Smooth muscle cell (in vitro differentiated cells): Measurements from ENCODE around the gene WFDC10B. TPM values are rescaled to one million over a fixed set of nuclear protein-coding genes. Genes with fewer than 3 reads are reported as not detected.

Source experiments
- DNase-seq: peaks from one replicate; lab custom pipeline; 2025; ENCODE audit not compliant: unreplicated experiment; lab: John Stamatoyannopoulos, UW
- H2AFZ ChIP-seq: fragments of 200-600 bp; sonication (generic); 2 replicates; pipeline ENCODE4 v1.6.0; 2016; ENCODE audit warnings: antibody characterized with exemption, low read depth, mild to moderate bottlenecking
- H3F3A ChIP-seq: fragments of 200-600 bp; sonication (generic); 2 replicates; pipeline ENCODE4 v1.6.0; 2017; ENCODE audit warnings: antibody characterized with exemption, low read depth
- H3K27ac ChIP-seq: fragments of 200-600 bp; sonication (generic); 2 replicates; pipeline ENCODE4 v1.5.1; 2016; ENCODE audit warnings: low read depth, mild to moderate bottlenecking
- H3K27me3 ChIP-seq: fragments of 200-600 bp; sonication (generic); 2 replicates; pipeline ENCODE4 v1.6.1; 2016; ENCODE audit warnings: low read depth, mild to moderate bottlenecking
- H3K36me3 ChIP-seq: fragments of 200-600 bp; sonication (generic); 2 replicates; pipeline ENCODE4 v1.5.1; 2016; ENCODE audit warnings: low read depth
- H3K4me1 ChIP-seq: fragments of 200-600 bp; sonication (generic); 2 replicates; pipeline ENCODE4 v1.5.1; 2016; ENCODE audit warnings: low read depth
- H3K4me2 ChIP-seq: fragments of 200-600 bp; sonication (generic); 2 replicates; pipeline ENCODE4 v1.6.0; 2016; ENCODE audit warnings: mild to moderate bottlenecking
- H3K4me3 ChIP-seq: fragments of 200-600 bp; sonication (generic); 2 replicates; pipeline ENCODE4 v1.5.1; 2016; ENCODE audit warnings: mild to moderate bottlenecking
- H3K79me2 ChIP-seq: fragments of 200-600 bp; sonication (generic); 2 replicates; pipeline ENCODE4 v1.6.0; 2016; ENCODE audit warnings: low read depth, mild to moderate bottlenecking
- H3K9ac ChIP-seq: fragments of 200-600 bp; sonication (generic); 2 replicates; pipeline ENCODE4 v1.6.0; 2016; ENCODE audit warnings: low read depth
- H3K9me3 ChIP-seq: fragments of 200-600 bp; sonication (generic); replicated peaks from 2 replicates; pipeline ENCODE4 v1.5.1; 2016; ENCODE audit warnings: low read depth
- H4K20me1 ChIP-seq: fragments of 200-600 bp; sonication (generic); 2 replicates; pipeline ENCODE4 v1.6.0; 2016; ENCODE audit warnings: low read depth
- WGBS: methylation state at CpG from one replicate; pipeline ENCODE4 v1.1.7; 2016; ENCODE audit warnings: low lambda C conversion rate; 5-methylcytosine and 5-hydroxymethylcytosine counted together
- polyA plus RNA-seq: library from polyadenylated mRNA; unstranded; fragments of >200 nt; fragmentation: Nextera tagmentation; extraction: Ambion mirVana; gene quantifications from 2 replicates; pipeline ENCODE4 v1.2.1, GENCODE V29; 2016
- total RNA-seq: library from RNA; depleted of rRNA; stranded (reverse); fragments of >200 nt; gene quantifications from 2 replicates; pipeline ENCODE4 v1.2.3, GENCODE V29; 2014
- TF ChIP-seq, protein P1 (sequence below): fragments of 200-600 bp; sonication (generic); IDR thresholded peaks from 2 replicates; pipeline ENCODE4 v1.5.1; 2017; ENCODE audit warnings: borderline replicate concordance, mild to moderate bottlenecking, antibody characterized with exemption; ENCODE audit not compliant: insufficient read depth, poor library complexity, severe bottlenecking

The WFDC10B gene
- total and polyA plus RNA-seq, 2 experiments from 2014 or later: not detected

DNA sequence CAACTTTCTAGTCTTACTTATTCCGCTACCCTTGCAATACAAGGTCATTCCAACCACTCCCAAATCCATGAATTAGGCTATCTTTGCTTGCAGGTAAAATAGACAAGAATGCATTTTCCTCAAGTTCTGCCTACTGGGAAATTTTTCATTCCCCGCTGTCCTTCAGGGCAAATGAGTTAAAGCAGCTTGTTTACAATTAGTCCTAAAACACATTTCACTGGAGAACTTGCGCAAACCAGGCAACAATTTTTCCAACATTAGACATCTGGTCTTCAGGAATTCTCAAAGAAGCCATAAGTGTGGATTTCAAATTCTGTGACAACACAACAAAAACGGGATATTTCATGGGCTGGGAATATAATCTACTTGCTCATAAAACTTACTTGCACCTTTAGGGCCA is 37.8 kb upstream of the WFDC10B start:
- no peak for DNase-seq
- H3K9ac ChIP-seq: no peak overlapping the region
- H3K27me3 ChIP-seq: no peaks in the 10 kb centered on the region

DNA sequence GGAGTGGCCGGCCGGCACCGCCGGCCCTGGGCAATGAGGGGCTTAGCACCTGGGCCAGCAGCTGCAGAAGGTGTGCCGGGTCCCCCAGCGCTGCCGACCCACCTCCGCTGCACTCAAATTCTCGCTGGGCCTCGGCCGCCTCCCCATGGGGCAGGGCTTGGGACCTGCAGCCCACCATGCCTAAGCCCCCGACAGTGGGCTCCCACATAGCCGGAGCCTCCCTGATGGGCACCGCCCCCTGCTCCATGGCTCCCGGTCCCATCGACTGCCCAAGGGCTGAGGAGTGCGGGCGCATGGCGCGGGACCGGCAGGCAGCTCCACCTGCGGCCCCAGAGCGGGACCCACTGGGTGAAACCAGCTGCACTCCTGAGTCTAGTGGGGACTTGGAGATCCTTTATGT is 31.2 kb upstream of the WFDC10B start:
- Histone ChIP-seq H3K27ac (no peak overlapping the region), H3K9me3 (peaks cover 7% of the 10 kb centered on the region), H3F3A (no peaks in the 10 kb centered on the region), H3K4me1 (no peaks in the 10 kb centered on the region), H4K20me1 (no peaks in the 10 kb centered on the region), H3K4me2 (no peak overlapping the region), H3K36me3 (no peaks in the 10 kb centered on the region), H3K27me3 (no peaks in the 10 kb centered on the region), H3K79me2 (no peaks in the 10 kb centered on the region), H2AFZ (no peak overlapping the region), H3K9ac (no peak overlapping the region), H3K4me3 (no peak overlapping the region)
- TF ChIP-seq, protein P1, sequence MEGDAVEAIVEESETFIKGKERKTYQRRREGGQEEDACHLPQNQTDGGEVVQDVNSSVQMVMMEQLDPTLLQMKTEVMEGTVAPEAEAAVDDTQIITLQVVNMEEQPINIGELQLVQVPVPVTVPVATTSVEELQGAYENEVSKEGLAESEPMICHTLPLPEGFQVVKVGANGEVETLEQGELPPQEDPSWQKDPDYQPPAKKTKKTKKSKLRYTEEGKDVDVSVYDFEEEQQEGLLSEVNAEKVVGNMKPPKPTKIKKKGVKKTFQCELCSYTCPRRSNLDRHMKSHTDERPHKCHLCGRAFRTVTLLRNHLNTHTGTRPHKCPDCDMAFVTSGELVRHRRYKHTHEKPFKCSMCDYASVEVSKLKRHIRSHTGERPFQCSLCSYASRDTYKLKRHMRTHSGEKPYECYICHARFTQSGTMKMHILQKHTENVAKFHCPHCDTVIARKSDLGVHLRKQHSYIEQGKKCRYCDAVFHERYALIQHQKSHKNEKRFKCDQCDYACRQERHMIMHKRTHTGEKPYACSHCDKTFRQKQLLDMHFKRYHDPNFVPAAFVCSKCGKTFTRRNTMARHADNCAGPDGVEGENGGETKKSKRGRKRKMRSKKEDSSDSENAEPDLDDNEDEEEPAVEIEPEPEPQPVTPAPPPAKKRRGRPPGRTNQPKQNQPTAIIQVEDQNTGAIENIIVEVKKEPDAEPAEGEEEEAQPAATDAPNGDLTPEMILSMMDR: no peak
- no peak for DNase-seq
- 99% methylated on average over 23 of the region's 23 CpGs for WGBS

More for the DNA sequence above, 37.8 kb upstream of the WFDC10B start:
- H3K27ac ChIP-seq: no peak overlapping the region
- no peaks in the 10 kb centered on the region for H3K9me3 ChIP-seq
- H3K79me2 ChIP-seq: no peaks in the 10 kb centered on the region
- no peaks in the 10 kb centered on the region for H4K20me1 ChIP-seq
- no peak overlapping the region for H3K4me2 ChIP-seq
- no peak overlapping the region for H3K4me3 ChIP-seq
- WGBS: 86% methylated on average over 4 of the region's 4 CpGs
- TF ChIP-seq, protein P1: no peak
- H3K4me1 ChIP-seq: no peaks in the 10 kb centered on the region
- H3F3A ChIP-seq: no peaks in the 10 kb centered on the region
- no peak overlapping the region for H2AFZ ChIP-seq
- H3K36me3 ChIP-seq: no peaks in the 10 kb centered on the region

- WGBS: 90% methylated on average over 8 of the region's 8 CpGs
- no peak for DNase-seq
- Histone ChIP-seq H3F3A (no peaks in the 10 kb centered on the region), H3K79me2 (no peaks in the 10 kb centered on the region), H3K27me3 (no peaks in the 10 kb centered on the region), H3K4me3 (no peak overlapping the region), H3K4me1 (no peaks in the 10 kb centered on the region), H3K9ac (no peak overlapping the region), H4K20me1 (no peaks in the 10 kb centered on the region), H3K36me3 (no peaks in the 10 kb centered on the region), H3K9me3 (peaks cover 7% of the 10 kb centered on the region), H3K27ac (no peak overlapping the region), H2AFZ (no peak overlapping the region), H3K4me2 (no peak overlapping the region)
- TF ChIP-seq, protein P1: no peak
Observed at GRCh38 chr20:45735552-45735951, 30.7 kb upstream of the WFDC10B start.

DNA sequence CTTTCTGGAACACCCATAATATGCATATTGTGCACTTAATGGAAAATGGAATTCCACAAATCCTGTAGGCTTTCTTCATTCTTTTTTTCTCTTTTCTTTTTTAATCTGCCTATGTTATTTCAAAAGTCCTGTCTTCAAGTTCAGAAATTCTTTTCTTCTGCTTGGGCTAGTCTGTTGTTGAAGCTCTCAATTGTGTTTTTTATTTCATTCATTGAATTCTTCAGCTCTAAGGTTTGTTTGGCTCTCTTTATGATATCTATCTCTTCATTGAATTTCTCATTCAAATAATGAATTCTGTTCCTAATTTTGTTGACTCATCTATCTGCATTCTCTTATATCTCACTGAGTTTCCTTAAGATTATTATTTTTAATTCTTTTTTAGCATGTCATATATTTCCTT is 27.4 kb upstream of the WFDC10B start:
- Histone ChIP-seq H3K4me2 (no peak overlapping the region), H3K9me3 (peaks cover 7% of the 10 kb centered on the region), H3K4me1 (no peaks in the 10 kb centered on the region), H2AFZ (no peak overlapping the region), H3F3A (no peaks in the 10 kb centered on the region), H3K9ac (no peak overlapping the region), H3K27ac (no peak overlapping the region), H3K4me3 (no peak overlapping the region), H4K20me1 (no peaks in the 10 kb centered on the region), H3K36me3 (no peaks in the 10 kb centered on the region), H3K79me2 (no peaks in the 10 kb centered on the region), H3K27me3 (no peaks in the 10 kb centered on the region)
- TF ChIP-seq, protein P1: no peak
- no peak for DNase-seq
